HG03520 (cell line): Measurements from ENCODE around the gene CROCC.

Experiments used
- ATAC-seq: cut with Tn5 transposase; IDR thresholded peaks from one replicate; pipeline ENCODE4 v1.9.1; 2021; ENCODE audit warnings: mild to moderate bottlenecking, moderate library complexity; ENCODE audit not compliant: unreplicated experiment

Gene CROCC

GRCh38 chr1:16981269-16981849, 59.6 kb downstream of the CROCC start:
- no peak for ATAC-seq

- no peak for ATAC-seq
Measured at GRCh38 chr1:16982902-16983301, 61.2 kb downstream of the CROCC start.

GRCh38 chr1:16983649-16984048, 61.9 kb downstream of the CROCC start:
- no peak for ATAC-seq

DNA sequence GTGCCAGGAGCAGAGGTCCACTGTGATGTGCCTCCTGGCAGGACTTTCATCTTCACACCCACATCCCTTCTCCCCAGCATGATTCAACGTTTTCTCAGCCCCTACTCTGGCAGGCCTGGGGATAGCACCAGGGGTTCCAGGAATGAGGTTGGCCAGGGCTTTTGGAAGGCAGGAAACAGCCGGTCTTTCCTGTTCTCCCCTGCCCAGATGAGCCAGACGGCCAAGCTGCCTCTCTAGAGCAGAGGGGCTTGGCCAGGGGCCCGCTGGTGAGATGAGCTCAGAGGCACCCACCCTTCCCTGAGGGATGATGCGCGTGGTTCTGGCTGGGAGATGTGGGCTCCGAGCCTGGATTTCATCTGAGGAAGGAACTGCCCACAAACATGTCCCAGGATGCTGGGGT, 63.0 kb downstream of the CROCC start:
- ATAC-seq, result no peak

GRCh38 chr1:16986113-16986512, 64.4 kb downstream of the CROCC start:
- no peak for ATAC-seq

GRCh38 chr1:16986560-16986959, 64.8 kb downstream of the CROCC start:
- no peak for ATAC-seq

DNA sequence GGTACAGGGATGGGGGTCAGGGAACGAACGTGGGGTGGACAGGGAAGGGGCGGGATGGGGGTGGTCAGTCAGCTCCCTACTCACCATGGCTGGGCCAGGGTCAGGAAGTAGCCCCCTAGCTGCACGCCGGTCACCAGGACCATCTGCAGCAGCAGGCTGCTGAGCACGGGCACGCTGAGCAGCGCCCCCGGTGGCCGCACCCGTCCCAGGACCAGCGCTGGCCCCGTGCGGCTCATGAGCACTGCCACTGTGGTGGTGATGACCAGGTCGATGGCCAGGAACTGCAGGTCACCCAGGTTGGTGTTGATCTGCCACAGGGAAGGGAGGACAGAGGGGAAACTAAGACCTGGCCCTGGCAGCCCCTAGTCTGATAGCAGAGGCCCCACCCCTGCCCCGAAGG, 65.2 kb downstream of the CROCC start:
- ATAC-seq, result no peak

- no peak for ATAC-seq
Measured at GRCh38 chr1:16988210-16988609, 66.5 kb downstream of the CROCC start.

DNA sequence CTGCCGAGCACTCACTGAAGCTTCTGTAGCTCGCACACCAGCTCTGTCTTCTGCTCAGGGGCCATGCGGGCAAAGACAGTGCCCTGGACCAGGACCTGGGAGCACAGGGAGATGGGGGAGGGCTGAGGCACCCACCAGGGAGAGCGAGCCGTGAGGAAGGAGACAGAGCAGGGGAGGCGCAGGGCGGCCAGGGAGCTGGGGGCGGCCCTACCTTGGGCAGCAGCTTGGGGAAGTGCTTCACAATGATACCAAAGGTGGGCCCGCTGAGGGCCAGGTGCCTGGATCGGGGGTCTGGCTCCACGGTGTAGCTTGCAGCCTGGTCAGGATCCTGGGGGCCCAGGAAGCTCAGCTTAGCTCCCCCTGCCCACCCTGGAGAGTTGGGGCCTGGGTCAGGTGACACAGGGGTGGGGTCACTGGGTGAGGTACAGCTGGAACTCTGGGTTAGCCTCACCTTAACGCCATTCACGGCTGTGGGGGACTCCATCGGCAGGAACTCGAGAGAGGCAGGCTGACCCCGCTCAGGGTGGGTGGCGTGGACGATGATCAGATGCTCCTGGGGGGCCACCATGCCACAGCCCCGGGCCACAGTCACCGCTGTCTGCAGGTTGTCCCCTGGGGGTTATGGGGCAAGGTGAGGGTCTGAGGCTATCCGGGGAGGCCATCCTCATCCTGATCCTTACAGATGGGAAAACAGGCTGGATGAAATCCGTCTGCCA, 68.1 kb downstream of the CROCC start:
- ATAC-seq, result no peak

DNA sequence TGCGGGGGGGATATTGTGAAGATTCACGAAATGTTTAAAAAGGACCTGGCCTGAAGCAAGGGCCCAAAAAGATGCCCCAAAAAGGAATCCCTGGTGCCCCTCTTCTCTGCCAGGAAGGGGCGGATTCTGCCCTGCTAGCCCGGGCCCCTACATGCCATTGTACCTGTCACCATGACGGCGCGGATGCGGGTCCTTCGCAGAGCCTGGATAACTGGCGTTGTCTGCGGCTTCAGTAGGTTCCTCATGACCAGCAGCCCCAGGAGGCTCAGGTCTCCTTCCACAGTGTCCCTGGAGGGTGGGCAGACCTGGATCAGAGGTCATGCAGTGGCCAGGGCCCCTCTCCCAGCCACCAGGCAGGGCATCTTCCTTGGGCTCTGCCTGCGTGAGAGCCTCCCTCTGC, 69.8 kb downstream of the CROCC start:
- ATAC-seq, result no peak

DNA sequence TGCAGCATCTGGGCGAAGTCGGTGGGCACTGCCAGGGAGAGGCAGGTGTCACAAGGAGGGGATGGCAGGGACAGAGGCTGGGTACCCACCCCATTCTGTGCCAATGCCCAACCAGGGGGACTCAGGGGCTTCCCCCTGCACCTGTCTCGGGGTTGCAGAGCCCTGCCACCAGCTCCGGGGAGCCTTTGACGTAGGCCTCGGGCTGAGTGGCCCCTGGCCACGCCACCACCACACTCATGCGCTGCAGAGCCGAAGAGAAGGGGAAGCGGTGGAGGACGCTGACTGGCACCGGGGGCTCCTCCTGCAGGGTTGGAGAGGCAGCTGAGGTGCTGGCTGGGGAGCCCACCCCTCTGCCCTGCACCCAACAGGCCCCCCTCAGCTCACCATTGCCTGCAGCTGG, 70.4 kb downstream of the CROCC start:
- ATAC-seq, result no peak

GRCh38 chr1:16992675-16993074, 70.9 kb downstream of the CROCC start:
- no peak for ATAC-seq

DNA sequence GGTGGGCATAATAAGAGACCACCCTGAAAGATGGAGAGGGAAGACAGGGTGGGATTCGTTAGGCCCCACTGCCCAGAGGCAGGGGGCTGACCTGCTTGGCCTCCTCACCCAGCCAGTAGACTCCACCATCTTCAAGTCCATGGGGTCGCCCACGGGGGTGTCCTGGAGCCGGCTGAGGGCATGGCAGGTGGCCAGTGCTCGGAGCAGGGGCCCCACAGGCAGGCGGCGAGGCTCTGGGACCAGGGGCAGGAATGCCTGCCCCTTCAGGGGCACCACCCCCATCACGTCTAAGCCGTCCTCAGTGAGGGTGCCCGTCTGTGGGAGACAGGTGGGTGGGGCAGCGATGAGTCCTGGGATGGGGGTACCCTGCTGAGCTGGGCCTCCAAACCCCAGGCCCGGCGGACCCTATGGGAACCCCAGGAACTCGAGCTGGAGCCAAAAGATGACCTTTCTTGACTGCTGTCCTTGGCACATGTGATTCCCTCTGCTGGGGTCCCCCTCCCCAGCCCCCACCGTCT, 71.8 kb downstream of the CROCC start:
- no peak for ATAC-seq

- ATAC-seq, result no peak
Measured at GRCh38 chr1:16996845-16997244, 75.1 kb downstream of the CROCC start.

GRCh38 chr1:16998589-16998988, 76.9 kb downstream of the CROCC start:
- no peak for ATAC-seq

- ATAC-seq, result no peak
Measured at GRCh38 chr1:16999863-17000262, 78.1 kb downstream of the CROCC start.

DNA sequence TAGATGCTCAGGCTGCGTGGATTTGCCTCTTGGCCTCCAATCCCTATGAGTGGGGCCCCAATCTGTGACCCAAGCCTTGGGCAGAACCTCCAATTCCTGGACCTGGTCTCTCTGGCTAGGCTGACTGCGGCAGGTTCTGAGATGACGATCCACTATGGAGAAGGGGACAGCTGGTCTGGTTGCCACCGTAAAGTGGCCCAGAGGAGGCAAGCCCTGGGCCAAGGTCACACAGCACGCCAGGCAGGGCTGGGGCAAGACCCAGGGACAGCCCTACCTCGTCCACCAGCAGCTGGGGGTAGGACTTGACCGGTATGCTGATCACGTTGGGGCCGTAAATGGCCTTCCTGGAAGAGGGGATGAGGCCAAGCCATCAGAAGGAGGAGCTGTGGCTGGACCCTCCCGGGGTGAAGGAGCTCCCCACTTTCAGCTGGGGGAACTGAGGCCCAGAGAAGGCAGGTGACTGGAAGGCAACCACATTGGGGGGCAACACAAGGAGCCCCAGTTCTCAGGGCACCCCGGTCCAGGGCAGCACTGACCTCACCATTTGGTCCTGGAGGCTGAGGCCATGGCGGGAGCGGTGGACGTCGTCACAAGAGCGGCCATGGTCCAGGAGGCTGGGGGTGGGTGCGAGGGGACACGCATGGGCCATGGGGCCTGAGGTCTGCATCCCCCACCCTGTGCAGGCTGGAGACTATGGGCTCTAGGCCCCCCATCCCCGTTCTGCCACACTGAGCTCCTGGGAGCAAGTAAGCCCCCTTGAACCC, 80.2 kb downstream of the CROCC start:
- ATAC-seq, result no peak

GRCh38 chr1:17002524-17002902, 80.8 kb downstream of the CROCC start:
- ATAC-seq, result no peak

GRCh38 chr1:17004466-17005364, 83.0 kb downstream of the CROCC start:
- no peak for ATAC-seq

- no peak for ATAC-seq
Measured at GRCh38 chr1:17005365-17005740, 83.6 kb downstream of the CROCC start.

DNA sequence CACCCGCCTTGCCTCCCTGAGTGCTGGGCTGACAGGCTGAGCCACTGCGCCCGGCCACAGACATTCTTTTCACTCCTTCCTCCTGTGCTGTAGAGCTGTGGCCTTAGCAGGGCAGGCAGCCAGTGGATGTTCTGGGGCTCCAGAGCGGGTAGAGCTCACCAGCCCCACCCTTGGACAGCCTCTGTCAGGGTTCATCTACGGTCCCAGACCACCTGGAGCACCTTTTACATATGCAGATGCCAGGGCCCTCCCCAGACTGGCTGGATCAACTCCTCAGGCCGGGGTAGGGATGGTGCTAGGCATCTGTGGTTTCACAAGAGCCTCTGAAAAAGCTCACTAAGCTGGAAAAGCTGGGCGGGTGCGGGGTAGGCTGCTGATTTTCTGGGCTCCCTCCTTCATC, 85.4 kb downstream of the CROCC start:
- ATAC-seq, result no peak
